Loucy (cell line): ENCODE data around the gene KDM4B.

Experiments
- H2AFZ ChIP-seq: fragments of 200-600 bp; sonication (generic); 2 replicates; pipeline ENCODE4 v1.6.0; 2016; ENCODE audit warnings: antibody characterized with exemption, mild to moderate bottlenecking, low read length, moderate library complexity
- H3F3A ChIP-seq: fragments of 200-600 bp; 2 replicates; pipeline ENCODE4 v1.6.0; 2016; ENCODE audit warnings: antibody characterized with exemption, low read depth, mild to moderate bottlenecking
- H3K27me3 ChIP-seq: fragments of 200-600 bp; sonication (generic); 2 replicates; pipeline ENCODE4 v1.6.1; 2014; ENCODE audit warnings: low read length, mild to moderate bottlenecking; ENCODE audit not compliant: insufficient read depth, poor library complexity, severe bottlenecking
- H3K36me3 ChIP-seq: fragments of 200-600 bp; sonication (generic); 2 replicates; pipeline ENCODE4 v1.6.1; 2016; ENCODE audit warnings: low read length; ENCODE audit not compliant: insufficient read depth
- H3K4me1 ChIP-seq: fragments of 200-600 bp; sonication (generic); 2 replicates; pipeline ENCODE4 v1.5.1; 2014; ENCODE audit warnings: low read length, mild to moderate bottlenecking; ENCODE audit not compliant: insufficient read depth, poor library complexity, severe bottlenecking
- H3K4me2 ChIP-seq: fragments of 200-600 bp; sonication (generic); 2 replicates; pipeline ENCODE4 v1.6.0; 2014; ENCODE audit warnings: antibody characterized with exemption, low read length, low read depth, mild to moderate bottlenecking; ENCODE audit not compliant: poor library complexity, severe bottlenecking
- H3K4me3 ChIP-seq: fragments of 200-600 bp; sonication (generic); 2 replicates; pipeline ENCODE4 v1.5.1; 2014; ENCODE audit warnings: low read length, mild to moderate bottlenecking, mixed read lengths; ENCODE audit not compliant: poor library complexity, severe bottlenecking
- H3K79me2 ChIP-seq: fragments of 200-600 bp; sonication (generic); 2 replicates; pipeline ENCODE4 v1.6.1; 2014; ENCODE audit warnings: low read length; ENCODE audit not compliant: insufficient read depth
- H3K9ac ChIP-seq: fragments of 200-600 bp; sonication (generic); 2 replicates; pipeline ENCODE4 v1.6.0; 2014; ENCODE audit warnings: mild to moderate bottlenecking, low read depth, low read length, moderate library complexity; ENCODE audit not compliant: poor library complexity, severe bottlenecking
- H3K9me2 ChIP-seq: fragments of 200-600 bp; sonication (generic); replicated peaks from 2 replicates; pipeline ENCODE4 v1.6.1; 2016; ENCODE audit warnings: low read depth, low read length, mixed read lengths
- H3K9me3 ChIP-seq: fragments of 200-600 bp; sonication (generic); 2 replicates; pipeline ENCODE4 v1.6.1; 2014; ENCODE audit warnings: mild to moderate bottlenecking, antibody characterized with exemption, low read length, low read depth; ENCODE audit not compliant: insufficient read depth
- H4K20me1 ChIP-seq: fragments of 200-600 bp; sonication (generic); 2 replicates; pipeline ENCODE4 v1.6.0; 2014; ENCODE audit warnings: antibody characterized with exemption, low read length, mild to moderate bottlenecking; ENCODE audit not compliant: insufficient read depth, poor library complexity, severe bottlenecking
- EZH2phosphoT487 ChIP-seq: fragments of 200-600 bp; IDR thresholded peaks from 2 replicates; pipeline ENCODE4 v1.6.1; 2018; ENCODE audit warnings: antibody characterized with exemption, mild to moderate bottlenecking, moderate library complexity, borderline replicate concordance
- TF ChIP-seq, protein P1 (sequence below): fragments of 200-600 bp; sonication (generic); conservative IDR thresholded peaks from 2 replicates; pipeline ENCODE4 v1.5.1; 2014; ENCODE audit warnings: mild to moderate bottlenecking, antibody characterized with exemption, low read length

KDM4B gene

DNA sequence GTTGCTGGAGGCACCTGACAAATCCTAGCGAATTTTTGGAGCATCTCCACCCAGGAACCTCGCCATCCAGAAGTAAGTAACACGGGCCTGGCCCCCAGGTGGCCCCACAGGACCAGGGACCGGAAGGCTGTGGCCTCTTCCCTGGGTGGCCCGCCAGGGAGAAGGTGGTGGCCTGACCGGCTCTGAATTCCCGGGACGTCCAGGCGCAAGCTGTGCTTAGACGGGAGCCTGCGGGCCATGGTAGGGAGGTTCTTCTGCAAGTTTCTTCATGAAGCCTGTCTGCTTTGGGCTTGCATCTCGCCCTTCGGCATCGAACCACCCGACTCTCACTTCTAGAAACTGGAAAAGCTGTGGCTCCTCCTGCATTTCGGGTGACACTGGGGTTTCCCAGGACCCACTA lies 47.4 kb downstream of the KDM4B start:
- Histone ChIP-seq H3K4me1 (no peaks in the 10 kb centered on the region), H3K4me3 (no peak overlapping the region), H3K27me3 (no peaks in the 10 kb centered on the region), H2AFZ (no peak overlapping the region), H3K9ac (no peak overlapping the region), H3K79me2 (peaks cover 73% of the 10 kb centered on the region; the same call in 1 of the 2 replicates), H3K9me2 (no peaks in the 10 kb centered on the region), H4K20me1 (peaks cover 45% of the 10 kb centered on the region), H3K36me3 (peaks cover 62% of the 10 kb centered on the region; the same call in 1 of the 2 replicates), H3K4me2 (no peak overlapping the region), H3K9me3 (no peaks in the 10 kb centered on the region), H3F3A (no peaks in the 10 kb centered on the region)
- no peak for TF ChIP-seq EZH2phosphoT487
- TF ChIP-seq, protein P1, sequence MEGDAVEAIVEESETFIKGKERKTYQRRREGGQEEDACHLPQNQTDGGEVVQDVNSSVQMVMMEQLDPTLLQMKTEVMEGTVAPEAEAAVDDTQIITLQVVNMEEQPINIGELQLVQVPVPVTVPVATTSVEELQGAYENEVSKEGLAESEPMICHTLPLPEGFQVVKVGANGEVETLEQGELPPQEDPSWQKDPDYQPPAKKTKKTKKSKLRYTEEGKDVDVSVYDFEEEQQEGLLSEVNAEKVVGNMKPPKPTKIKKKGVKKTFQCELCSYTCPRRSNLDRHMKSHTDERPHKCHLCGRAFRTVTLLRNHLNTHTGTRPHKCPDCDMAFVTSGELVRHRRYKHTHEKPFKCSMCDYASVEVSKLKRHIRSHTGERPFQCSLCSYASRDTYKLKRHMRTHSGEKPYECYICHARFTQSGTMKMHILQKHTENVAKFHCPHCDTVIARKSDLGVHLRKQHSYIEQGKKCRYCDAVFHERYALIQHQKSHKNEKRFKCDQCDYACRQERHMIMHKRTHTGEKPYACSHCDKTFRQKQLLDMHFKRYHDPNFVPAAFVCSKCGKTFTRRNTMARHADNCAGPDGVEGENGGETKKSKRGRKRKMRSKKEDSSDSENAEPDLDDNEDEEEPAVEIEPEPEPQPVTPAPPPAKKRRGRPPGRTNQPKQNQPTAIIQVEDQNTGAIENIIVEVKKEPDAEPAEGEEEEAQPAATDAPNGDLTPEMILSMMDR: no peak

DNA sequence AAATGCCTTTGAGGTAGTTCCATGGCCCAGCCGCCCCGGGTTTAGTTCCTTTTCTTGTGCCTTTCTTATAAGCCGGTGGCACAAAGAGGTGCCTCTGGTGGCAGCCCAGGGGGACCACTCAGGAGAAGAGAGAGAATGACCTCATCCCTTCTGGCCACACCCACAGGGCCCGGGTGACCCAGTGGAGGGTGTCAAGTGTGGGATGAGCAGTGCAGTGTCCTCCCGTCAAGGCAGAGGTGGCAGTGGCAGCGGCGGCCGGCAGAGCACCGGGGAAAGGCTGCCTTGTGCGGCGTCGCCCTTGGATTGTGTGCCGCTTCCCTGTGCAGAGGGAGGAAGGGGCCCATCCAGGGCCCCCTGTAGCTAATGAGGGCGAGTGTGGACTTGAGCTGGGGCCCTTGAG lies 47.9 kb downstream of the KDM4B start:
- Histone ChIP-seq H3K27me3 (no peaks in the 10 kb centered on the region), H3F3A (no peaks in the 10 kb centered on the region), H3K9me3 (no peaks in the 10 kb centered on the region), H3K36me3 (peaks cover 62% of the 10 kb centered on the region; the same call in 1 of the 2 replicates), H3K4me1 (no peaks in the 10 kb centered on the region), H2AFZ (no peak overlapping the region), H3K9me2 (no peaks in the 10 kb centered on the region), H3K79me2 (peaks cover 68% of the 10 kb centered on the region; the same call in 1 of the 2 replicates), H3K4me3 (no peak overlapping the region), H3K9ac (no peak overlapping the region), H3K4me2 (no peak overlapping the region), H4K20me1 (peaks cover 40% of the 10 kb centered on the region)
- no peak for TF ChIP-seq EZH2phosphoT487
- TF ChIP-seq, protein P1: no peak

DNA sequence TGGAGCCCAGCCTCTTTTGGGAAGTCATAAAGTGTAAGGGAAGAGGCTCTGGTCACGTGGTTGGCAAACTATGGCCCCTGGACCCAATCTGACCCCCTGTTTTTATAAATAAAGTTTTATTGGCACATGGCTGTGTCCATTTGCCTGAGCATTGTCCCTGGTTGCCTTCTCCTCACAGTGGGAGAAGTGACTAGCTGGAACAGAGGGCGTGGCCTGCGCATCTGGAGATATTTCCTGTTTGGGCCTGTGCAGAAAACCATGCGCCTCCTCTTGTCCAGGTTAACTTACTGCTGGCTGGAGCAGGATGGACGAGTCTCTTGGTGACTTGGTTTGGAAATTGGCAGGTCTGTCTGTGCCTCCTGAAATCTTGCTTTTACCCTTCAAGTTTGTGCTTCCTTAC lies 48.3 kb downstream of the KDM4B start:
- Histone ChIP-seq H3K27me3 (no peaks in the 10 kb centered on the region), H3K9me2 (no peaks in the 10 kb centered on the region), H3K4me2 (no peak overlapping the region), H4K20me1 (peaks cover 40% of the 10 kb centered on the region), H3K79me2 (peaks cover 67% of the 10 kb centered on the region; the same call in 1 of the 2 replicates), H3K4me3 (no peak overlapping the region), H2AFZ (no peak overlapping the region), H3K9ac (no peak overlapping the region), H3K36me3 (peaks cover 58% of the 10 kb centered on the region; the same call in 1 of the 2 replicates), H3K9me3 (no peaks in the 10 kb centered on the region), H3F3A (no peaks in the 10 kb centered on the region), H3K4me1 (no peaks in the 10 kb centered on the region)
- no peak for TF ChIP-seq EZH2phosphoT487
- TF ChIP-seq, protein P1: no peak
